ENCODE measurements around the gene STAT2.
"Not testable (repeated sequence)": the region's sequence is repeated elsewhere in the genome, so short reads cannot be mapped to it uniquely, and the experiment has no call there.

Gene STAT2

DNA sequence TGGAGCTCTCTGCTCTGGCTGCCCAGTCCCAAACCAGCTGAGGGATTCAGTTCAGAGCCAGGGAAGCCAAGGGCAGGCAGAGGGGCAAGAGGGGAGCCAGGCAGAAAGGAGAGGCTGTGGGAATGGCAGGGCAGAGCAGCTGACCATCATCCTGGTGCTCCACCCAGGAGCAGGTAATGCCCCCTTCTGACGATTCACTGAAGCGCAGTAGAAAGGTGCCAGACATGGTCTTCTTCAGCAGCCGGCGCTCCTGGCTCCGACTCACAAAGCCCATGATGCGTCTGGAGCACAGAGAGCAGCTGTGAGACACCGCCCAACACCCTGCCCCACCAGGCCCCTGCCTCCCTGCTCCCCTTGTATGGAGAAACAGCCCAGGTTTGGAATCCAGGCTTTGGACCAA lies 13.2 kb downstream of the STAT2 start:
- peak; percentile 28 for TF ChIP-seq CTCF (IDR thresholded peaks at IDR 0.05; ENCODE audit: extremely low read depth, insufficient read depth, missing control alignments)
- in situ Hi-C loops (cut with MboI; ENCODE audit: low pct_unique_long_range_greater_than_20kb, low sequenced_read_pairs, unreplicated experiment): no loop called here
- DNase-seq (ENCODE audit: low spot score): no peak

GRCh38 chr12:56342290-56342689 lies 17.6 kb downstream of the STAT2 start:
- DNase-seq (ENCODE audit: low spot score); in situ Hi-C loops (cut with MboI; ENCODE audit: low pct_unique_long_range_greater_than_20kb, low sequenced_read_pairs, unreplicated experiment): not testable (repeated sequence)

DNA sequence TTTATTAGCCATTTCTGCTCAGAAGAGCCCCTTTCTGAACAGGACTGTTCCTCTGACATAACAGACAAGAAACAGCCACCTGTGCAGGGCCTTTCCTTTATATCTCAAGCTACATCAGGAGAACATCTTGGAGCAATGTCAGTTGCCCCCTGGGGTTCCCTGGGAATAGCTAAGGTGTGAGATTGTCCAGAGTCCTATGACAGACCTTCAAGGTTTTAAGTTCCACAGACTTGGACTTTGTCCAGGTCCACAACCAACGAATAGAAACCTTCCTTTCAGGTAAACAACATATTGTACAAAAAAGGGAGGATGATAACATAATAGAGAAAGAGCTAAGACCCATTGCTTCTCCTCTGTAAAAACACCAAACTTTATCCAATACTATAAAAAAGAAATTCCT lies 18.3 kb downstream of the STAT2 start:
- in situ Hi-C loops (cut with MboI; ENCODE audit: low pct_unique_long_range_greater_than_20kb, low sequenced_read_pairs, unreplicated experiment): no loop called here
- no peak for DNase-seq (ENCODE audit: low spot score)
- no peak for TF ChIP-seq CTCF (IDR thresholded peaks at IDR 0.05; ENCODE audit: extremely low read depth, insufficient read depth, missing control alignments)

- in situ Hi-C loops (cut with MboI; ENCODE audit: low pct_unique_long_range_greater_than_20kb, low sequenced_read_pairs, unreplicated experiment): no loop called here
- TF ChIP-seq CTCF (IDR thresholded peaks at IDR 0.05; ENCODE audit: extremely low read depth, insufficient read depth, missing control alignments): no peak
- DNase-seq (ENCODE audit: low spot score): no peak
These were observed 20.8 kb downstream of the STAT2 start for GRCh38 chr12:56339158-56339422.

DNA sequence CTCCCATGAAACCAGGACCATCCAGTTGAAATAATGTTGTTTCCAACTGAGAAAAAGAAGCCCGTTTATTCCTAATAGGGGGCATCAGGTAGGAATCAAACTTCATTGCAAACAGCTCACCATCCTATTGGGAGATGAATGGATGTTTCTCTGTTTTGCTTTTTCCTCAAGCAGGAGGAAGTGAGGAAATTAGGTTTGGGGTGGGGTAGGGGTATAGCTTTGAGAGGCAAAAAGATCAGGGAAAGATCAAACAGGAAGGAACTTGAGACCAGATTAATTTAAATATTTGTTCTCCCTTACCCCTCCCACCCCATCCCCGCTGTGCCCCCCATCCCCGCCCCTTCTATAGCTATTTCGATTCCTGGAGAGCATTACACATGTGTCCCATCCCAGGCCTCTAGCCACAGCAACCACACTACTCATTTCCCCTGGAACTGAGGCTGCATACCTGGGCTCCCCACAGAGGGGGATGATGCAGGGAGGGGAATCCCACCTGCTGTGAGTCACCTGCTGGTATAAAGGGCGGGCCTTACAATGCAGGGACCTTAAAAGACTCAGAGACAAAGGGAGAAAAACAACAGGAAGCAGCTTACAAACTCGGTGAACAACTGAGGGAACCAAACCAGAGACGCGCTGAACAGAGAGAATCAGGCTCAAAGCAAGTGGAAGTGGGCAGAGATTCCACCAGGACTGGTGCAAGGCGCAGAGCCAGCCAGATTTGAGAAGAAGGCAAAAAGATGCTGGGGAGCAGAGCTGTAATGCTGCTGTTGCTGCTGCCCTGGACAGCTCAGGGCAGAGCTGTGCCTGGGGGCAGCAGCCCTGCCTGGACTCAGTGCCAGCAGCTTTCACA lies 21.4 kb downstream of the STAT2 start, which contains the start of gene IL23A:
Gene IL23A, plus strand, starts transcription at position 577 of the 850 bp plus-strand sequence. Its CDS starts 161 bp downstream, at position 738.
- DNase-seq (ENCODE audit: low spot score): peak; percentile 59
- no peak for TF ChIP-seq CTCF (IDR thresholded peaks at IDR 0.05; ENCODE audit: extremely low read depth, insufficient read depth, missing control alignments)
- in situ Hi-C loops (cut with MboI; ENCODE audit: low pct_unique_long_range_greater_than_20kb, low sequenced_read_pairs, unreplicated experiment): no loop called here

GRCh38 chr12:56337753-56338251 lies 22.1 kb downstream of the STAT2 start:
- no peak for TF ChIP-seq CTCF (IDR thresholded peaks at IDR 0.05; ENCODE audit: extremely low read depth, insufficient read depth, missing control alignments)
- in situ Hi-C loops (cut with MboI; ENCODE audit: low pct_unique_long_range_greater_than_20kb, low sequenced_read_pairs, unreplicated experiment): no loop called here
- DNase-seq (ENCODE audit: low spot score): no peak

DNA sequence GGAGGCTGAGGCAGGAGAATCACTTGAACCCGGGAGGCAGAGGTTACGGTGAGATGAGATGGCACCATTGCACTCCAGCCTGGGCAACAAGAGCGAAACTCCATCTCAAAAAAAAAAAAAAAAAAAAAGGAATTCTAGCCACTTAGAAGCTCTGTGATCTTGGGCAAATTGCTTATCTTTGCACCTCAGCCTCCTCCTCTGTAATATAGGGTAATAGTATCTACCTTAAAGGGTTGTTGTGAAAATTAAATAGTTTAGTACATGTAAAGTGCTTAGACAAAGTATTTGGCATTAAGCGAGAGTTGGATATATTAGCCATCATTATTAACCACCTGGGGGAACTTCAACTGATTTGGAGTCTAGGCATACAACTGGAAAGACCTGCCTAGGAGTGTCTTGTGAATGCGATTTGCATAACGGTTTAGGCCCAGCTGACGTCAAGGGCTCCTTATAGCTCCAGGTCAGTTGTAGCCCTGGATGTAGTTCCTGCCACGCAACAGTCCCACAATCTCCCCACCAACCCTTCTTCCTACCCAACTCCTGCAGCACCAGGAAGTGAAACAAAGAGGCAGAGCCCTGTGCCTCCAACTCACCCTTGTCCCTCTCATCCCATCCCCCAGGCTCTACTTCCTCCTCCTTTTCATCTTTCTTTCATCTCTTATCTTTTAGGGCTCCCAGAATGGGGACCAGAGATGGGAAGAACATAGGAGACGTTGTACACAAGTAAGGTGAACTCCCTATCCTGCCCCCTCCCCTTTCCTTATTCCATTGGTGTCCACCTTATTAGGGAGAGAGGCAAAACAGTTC lies 23.3 kb downstream of the STAT2 start:
- in situ Hi-C loops (cut with MboI; ENCODE audit: low pct_unique_long_range_greater_than_20kb, low sequenced_read_pairs, unreplicated experiment): no loop called here
- no peak for DNase-seq (ENCODE audit: low spot score)
- no peak for TF ChIP-seq CTCF (IDR thresholded peaks at IDR 0.05; ENCODE audit: extremely low read depth, insufficient read depth, missing control alignments)

DNA sequence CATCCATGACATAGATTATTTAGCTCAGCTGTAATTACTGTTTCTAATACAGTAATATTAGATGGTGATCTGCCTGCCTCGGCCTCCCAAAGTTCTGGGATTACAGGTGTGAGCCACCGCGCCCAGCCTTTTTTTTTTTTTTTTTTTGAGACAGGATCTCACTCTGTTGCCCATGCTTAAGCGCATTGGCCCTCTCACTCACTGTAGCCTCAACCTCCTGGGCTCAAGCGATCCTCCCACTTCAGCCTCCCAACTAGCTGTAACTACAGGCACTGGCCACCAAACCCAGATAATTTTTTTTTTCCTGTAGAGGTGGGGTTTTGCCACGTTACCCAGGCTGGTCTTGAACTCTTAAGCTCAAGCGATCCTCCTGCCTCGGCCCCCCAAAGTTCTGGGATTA lies 24.4 kb downstream of the STAT2 start:
- in situ Hi-C loops (cut with MboI; ENCODE audit: low pct_unique_long_range_greater_than_20kb, low sequenced_read_pairs, unreplicated experiment); DNase-seq (ENCODE audit: low spot score): not testable (repeated sequence)

Measured in GM13977 (cell line).